Measurements from ENCODE around the gene EMCN. TPM values are rescaled to one million over a fixed set of nuclear protein-coding genes. Genes with fewer than 3 reads are reported as not detected.

The EMCN gene
- total and polyA plus RNA-seq, 9 of the 15 experiments (the other 6 are each of a cell fraction or from before 2014, with no cell fraction given): not detected

DNA sequence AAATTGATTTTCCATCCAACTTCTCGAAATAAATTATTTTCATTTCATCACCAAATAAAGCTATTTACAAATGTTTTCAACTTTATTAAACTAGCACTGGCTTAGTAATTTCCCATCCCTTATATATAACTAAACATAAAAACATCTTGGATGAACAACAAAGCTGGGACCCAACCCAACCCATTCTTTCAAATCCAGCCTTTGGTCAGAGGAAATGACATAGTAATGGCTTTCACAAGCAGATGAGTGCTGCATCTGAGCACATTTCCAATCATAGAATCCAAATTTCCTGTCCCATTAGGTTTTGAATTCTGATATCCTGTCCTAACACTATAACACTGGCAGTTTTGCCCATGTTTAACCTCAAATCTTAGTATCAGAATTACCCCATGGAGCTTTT, 7.9 kb upstream of the EMCN start:
- Histone ChIP-seq H3K27me3 (ENCODE audit: control insufficient read depth in 2 of 2, insufficient read depth in 2 of 2, low read length in 2 of 2) (no peaks in the 10 kb centered on the region), H3K36me3 (ENCODE audit: control insufficient read depth, insufficient read depth, low read length) (no peaks in the 10 kb centered on the region), H3K27ac (ENCODE audit: extremely low read depth, low read depth, low read length) (no peak overlapping the region), H3K79me2 (ENCODE audit: control insufficient read depth, insufficient read depth, low read length) (no peaks in the 10 kb centered on the region), H4K20me1 (replicated peaks; ENCODE audit: control insufficient read depth, insufficient read depth, low read length) (no peaks in the 10 kb centered on the region), H3K4me2 (ENCODE audit: insufficient read depth, low read length) (no peak overlapping the region), H3K9ac (ENCODE audit: insufficient read depth in 1 of 2, low read depth in 2 of 2, low read length in 2 of 2) (no peak overlapping the region), H3K4me1 (replicated peaks in 1 of 2; ENCODE audit: control insufficient read depth in 2 of 2, insufficient read depth in 2 of 2, low read length in 2 of 2) (no peaks in the 10 kb centered on the region), H3K9me1 (ENCODE audit: control insufficient read depth, insufficient read depth, low read length) (no peaks in the 10 kb centered on the region), H2AFZ (ENCODE audit: low read depth, low read length) (no peak overlapping the region), H3K9me3 (replicated peaks; ENCODE audit: control insufficient read depth, insufficient read depth, low read depth, low read length) (no peaks in the 10 kb centered on the region), H3K4me3 (no peak overlapping the region)
- no peak for DNase-seq (ENCODE audit: extremely low read depth in 1 of 4, low spot score in 3 of 4)
- no peak for ATAC-seq
- ChIA-PET CTCF (ENCODE audit: low intra/inter-chr PET ratio) (no interaction called here), POLR2A (no interaction called here)
- intact Hi-C loops (cut with micrococcal nuclease) (no loop called here), in situ Hi-C loops (cut with MboI) (no loop called here)
- no TSS peak for BruUV-seq (replicated peaks)
- FAIRE-seq: no peak
- WGBS (ENCODE audit: insufficient coverage, low coverage, missing lambda C conversion rate): 0% methylated on average over 1 of the region's 1 CpG
- TF ChIP-seq CREB1 (IDR thresholded peaks at IDR 0.05) (no peak), CREB1 (CRISPR knock-in tag; IDR thresholded peaks at IDR 0.05) (no peak), NCOA2 (IDR thresholded peaks at IDR 0.05; ENCODE audit: partially characterized antibody in 2 of 2) (no peak), RBM17 (IDR thresholded peaks at IDR 0.05; ENCODE audit: borderline replicate concordance, low read depth, low read length) (no peak), CSDE1 (IDR thresholded peaks at IDR 0.05) (no peak), ZSCAN32 (CRISPR knock-in tag; IDR thresholded peaks at IDR 0.05) (no peak), ETV1 (tag; conservative IDR thresholded peaks at IDR 0.05; ENCODE audit: low read depth) (no peak)
- TF ChIP-seq, protein P1, sequence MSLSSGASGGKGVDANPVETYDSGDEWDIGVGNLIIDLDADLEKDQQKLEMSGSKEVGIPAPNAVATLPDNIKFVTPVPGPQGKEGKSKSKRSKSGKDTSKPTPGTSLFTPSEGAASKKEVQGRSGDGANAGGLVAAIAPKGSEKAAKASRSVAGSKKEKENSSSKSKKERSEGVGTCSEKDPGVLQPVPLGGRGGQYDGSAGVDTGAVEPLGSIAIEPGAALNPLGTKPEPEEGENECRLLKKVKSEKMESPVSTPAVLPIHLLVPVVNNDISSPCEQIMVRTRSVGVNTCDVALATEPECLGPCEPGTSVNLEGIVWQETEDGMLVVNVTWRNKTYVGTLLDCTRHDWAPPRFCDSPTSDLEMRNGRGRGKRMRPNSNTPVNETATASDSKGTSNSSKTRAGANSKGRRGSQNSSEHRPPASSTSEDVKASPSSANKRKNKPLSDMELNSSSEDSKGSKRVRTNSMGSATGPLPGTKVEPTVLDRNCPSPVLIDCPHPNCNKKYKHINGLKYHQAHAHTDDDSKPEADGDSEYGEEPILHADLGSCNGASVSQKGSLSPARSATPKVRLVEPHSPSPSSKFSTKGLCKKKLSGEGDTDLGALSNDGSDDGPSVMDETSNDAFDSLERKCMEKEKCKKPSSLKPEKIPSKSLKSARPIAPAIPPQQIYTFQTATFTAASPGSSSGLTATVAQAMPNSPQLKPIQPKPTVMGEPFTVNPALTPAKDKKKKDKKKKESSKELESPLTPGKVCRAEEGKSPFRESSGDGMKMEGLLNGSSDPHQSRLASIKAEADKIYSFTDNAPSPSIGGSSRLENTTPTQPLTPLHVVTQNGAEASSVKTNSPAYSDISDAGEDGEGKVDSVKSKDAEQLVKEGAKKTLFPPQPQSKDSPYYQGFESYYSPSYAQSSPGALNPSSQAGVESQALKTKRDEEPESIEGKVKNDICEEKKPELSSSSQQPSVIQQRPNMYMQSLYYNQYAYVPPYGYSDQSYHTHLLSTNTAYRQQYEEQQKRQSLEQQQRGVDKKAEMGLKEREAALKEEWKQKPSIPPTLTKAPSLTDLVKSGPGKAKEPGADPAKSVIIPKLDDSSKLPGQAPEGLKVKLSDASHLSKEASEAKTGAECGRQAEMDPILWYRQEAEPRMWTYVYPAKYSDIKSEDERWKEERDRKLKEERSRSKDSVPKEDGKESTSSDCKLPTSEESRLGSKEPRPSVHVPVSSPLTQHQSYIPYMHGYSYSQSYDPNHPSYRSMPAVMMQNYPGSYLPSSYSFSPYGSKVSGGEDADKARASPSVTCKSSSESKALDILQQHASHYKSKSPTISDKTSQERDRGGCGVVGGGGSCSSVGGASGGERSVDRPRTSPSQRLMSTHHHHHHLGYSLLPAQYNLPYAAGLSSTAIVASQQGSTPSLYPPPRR (CRISPR knock-in tag; IDR thresholded peaks at IDR 0.05; ENCODE audit: borderline replicate concordance): no peak
- TF ChIP-seq, protein P2, sequence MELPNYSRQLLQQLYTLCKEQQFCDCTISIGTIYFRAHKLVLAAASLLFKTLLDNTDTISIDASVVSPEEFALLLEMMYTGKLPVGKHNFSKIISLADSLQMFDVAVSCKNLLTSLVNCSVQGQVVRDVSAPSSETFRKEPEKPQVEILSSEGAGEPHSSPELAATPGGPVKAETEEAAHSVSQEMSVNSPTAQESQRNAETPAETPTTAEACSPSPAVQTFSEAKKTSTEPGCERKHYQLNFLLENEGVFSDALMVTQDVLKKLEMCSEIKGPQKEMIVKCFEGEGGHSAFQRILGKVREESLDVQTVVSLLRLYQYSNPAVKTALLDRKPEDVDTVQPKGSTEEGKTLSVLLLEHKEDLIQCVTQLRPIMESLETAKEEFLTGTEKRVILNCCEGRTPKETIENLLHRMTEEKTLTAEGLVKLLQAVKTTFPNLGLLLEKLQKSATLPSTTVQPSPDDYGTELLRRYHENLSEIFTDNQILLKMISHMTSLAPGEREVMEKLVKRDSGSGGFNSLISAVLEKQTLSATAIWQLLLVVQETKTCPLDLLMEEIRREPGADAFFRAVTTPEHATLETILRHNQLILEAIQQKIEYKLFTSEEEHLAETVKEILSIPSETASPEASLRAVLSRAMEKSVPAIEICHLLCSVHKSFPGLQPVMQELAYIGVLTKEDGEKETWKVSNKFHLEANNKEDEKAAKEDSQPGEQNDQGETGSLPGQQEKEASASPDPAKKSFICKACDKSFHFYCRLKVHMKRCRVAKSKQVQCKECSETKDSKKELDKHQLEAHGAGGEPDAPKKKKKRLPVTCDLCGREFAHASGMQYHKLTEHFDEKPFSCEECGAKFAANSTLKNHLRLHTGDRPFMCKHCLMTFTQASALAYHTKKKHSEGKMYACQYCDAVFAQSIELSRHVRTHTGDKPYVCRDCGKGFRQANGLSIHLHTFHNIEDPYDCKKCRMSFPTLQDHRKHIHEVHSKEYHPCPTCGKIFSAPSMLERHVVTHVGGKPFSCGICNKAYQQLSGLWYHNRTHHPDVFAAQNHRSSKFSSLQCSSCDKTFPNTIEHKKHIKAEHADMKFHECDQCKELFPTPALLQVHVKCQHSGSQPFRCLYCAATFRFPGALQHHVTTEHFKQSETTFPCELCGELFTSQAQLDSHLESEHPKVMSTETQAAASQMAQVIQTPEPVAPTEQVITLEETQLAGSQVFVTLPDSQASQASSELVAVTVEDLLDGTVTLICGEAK (IDR thresholded peaks at IDR 0.05): no peak
- TF ChIP-seq, protein P2 (CRISPR knock-in tag; IDR thresholded peaks at IDR 0.05): no peak

Measured in K562 (cell line).